K562 (cell line): ENCODE results near the gene ST7. TPM values are rescaled to one million over a fixed set of nuclear protein-coding genes. Genes with fewer than 3 reads are reported as not detected.
A peak's percentile ranks its signal among the peaks of the same experiment; 100 is the strongest.

Experiments
- BCOR ChIP-seq: fragments of 450-650 bp; IDR thresholded peaks from 2 replicates; pipeline ENCODE4 v1.6.1; 2016
- BHLHE40 ChIP-seq: IDR thresholded peaks from 2 replicates; pipeline ENCODE4 v1.6.1; 2011; ENCODE audit warnings: low read length, improper control_type of control experiment
- ELF1 ChIP-seq: fragments of 200-800 bp; sonication (Bioruptor generic); IDR thresholded peaks from 2 replicates; pipeline ENCODE4 v1.6.1; 2016; ENCODE audit warnings: missing genetic modification characterization, missing compliant biosample characterization
- HEY1 ChIP-seq: fragments of 250-450 bp; sonication (Bioruptor Pico); IDR thresholded peaks from 2 replicates; pipeline ENCODE4 v1.5.0; 2020; ENCODE audit warnings: mild to moderate bottlenecking, moderate library complexity, borderline replicate concordance
- HNRNPK ChIP-seq: fragments of 200-400 bp; formaldehyde crosslinking; IDR thresholded peaks from one replicate; pipeline ENCODE4 v1.6.1; 2018; ENCODE audit warnings: mild to moderate bottlenecking, low read depth, low read length; ENCODE audit not compliant: poor library complexity, severe bottlenecking
- KLF1 ChIP-seq: fragments of 450-650 bp; IDR thresholded peaks from 2 replicates; pipeline ENCODE4 v1.6.1; 2016; ENCODE audit warnings: missing genetic modification characterization, missing compliant biosample characterization
- KLF10 ChIP-seq: fragments of 250-450 bp; sonication (Bioruptor Pico); IDR thresholded peaks from 2 replicates; pipeline ENCODE4 v1.6.1; 2021; ENCODE audit warnings: matching md5 sums
- LARP7 ChIP-seq: fragments of 450-650 bp; IDR thresholded peaks from 2 replicates; pipeline ENCODE4 v1.6.1; 2016
- MAFF ChIP-seq: IDR thresholded peaks from 2 replicates; pipeline ENCODE4 v1.6.1; 2012; ENCODE audit warnings: low read length, improper control_type of control experiment
- MAFG ChIP-seq: fragments of 450-650 bp; conservative IDR thresholded peaks from 2 replicates; pipeline ENCODE4 v1.6.1; 2016; ENCODE audit warnings: missing genetic modification characterization, missing compliant biosample characterization
- MTA2 ChIP-seq: fragments of 450-650 bp; IDR thresholded peaks from 2 replicates; pipeline ENCODE4 v1.6.1; 2016; ENCODE audit warnings: low read depth
- NFRKB ChIP-seq: fragments of 450-650 bp; IDR thresholded peaks from 2 replicates; pipeline ENCODE4 v1.6.1; 2016; ENCODE audit warnings: low read depth
- PHF8 ChIP-seq: fragments of 200-600 bp; sonication (generic); IDR thresholded peaks from 2 replicates; pipeline ENCODE4 v1.6.1; 2012; ENCODE audit warnings: mixed run types, mild to moderate bottlenecking, inconsistent platforms, low read length, moderate library complexity, borderline replicate concordance
- RBM25 ChIP-seq: fragments of 200-400 bp; formaldehyde crosslinking; IDR thresholded peaks from 2 replicates; pipeline ENCODE4 v1.6.1; 2018; ENCODE audit warnings: low read length, low read depth, moderate library complexity; ENCODE audit not compliant: severe bottlenecking
- TAF15 ChIP-seq: fragments of 200-400 bp; formaldehyde crosslinking; IDR thresholded peaks from 2 replicates; pipeline ENCODE4 v1.6.1; 2017; ENCODE audit warnings: mild to moderate bottlenecking, low read depth, low read length, moderate library complexity
- TEAD4 ChIP-seq, 2 experiments: sonication (generic) in 1 of 2; formaldehyde crosslinking in 1 of 2; IDR thresholded peaks; 2 replicates each; pipeline versions ENCODE4 v1.6.1 to v1.8.0; 2012 to 2022; ENCODE audit warnings: borderline replicate concordance in 1 of 2, inconsistent platforms in 1 of 2, low read length in 1 of 2, mild to moderate bottlenecking in 1 of 2, missing genetic modification reagents in 1 of 2
- ZBTB12 ChIP-seq: fragments of 250-450 bp; sonication (Bioruptor Pico); IDR thresholded peaks from 2 replicates; pipeline ENCODE4 v1.4.0; 2020
- ZKSCAN8 ChIP-seq: fragments of 200-800 bp; sonication (Bioruptor generic); IDR thresholded peaks from 2 replicates; pipeline ENCODE4 v1.6.1; 2016; ENCODE audit warnings: missing genetic modification characterization, missing compliant biosample characterization
- ZNF146 ChIP-seq: IDR thresholded peaks from one replicate; pipeline ENCODE4 v1.6.1; 2018; ENCODE audit warnings: missing compliant biosample characterization; ENCODE audit not compliant: unreplicated experiment
- ZNF263 ChIP-seq: sonication (generic); formaldehyde crosslinking; IDR thresholded peaks from 2 replicates; pipeline ENCODE4 v1.8.0; 2022; ENCODE audit warnings: mild to moderate bottlenecking, missing genetic modification reagents, borderline replicate concordance
- ZNF79 ChIP-seq: fragments of 250-450 bp; sonication (Bioruptor Pico); IDR thresholded peaks from 2 replicates; pipeline ENCODE4 v1.4.0; 2020; ENCODE audit warnings: low read depth, mild to moderate bottlenecking, moderate library complexity
- polyA plus RNA-seq, 8 experiments: library from polyadenylated mRNA; depleted of rRNA in 4 of 8; stranded (reverse) in 5 of 8; unstranded in 3 of 8; fragments of >200 nt; fragmentation: Nextera tagmentation in 2 of 8; fragmentation: Illumina TruSeq in 1 of 8; extraction: Ambion mirVana in 2 of 8; extraction: Trizol in 1 of 8; gene quantifications; 2 replicates each; pipeline versions ENCODE4 v1.2.1 to v1.2.3, GENCODE V29; 2011 to 2014; ENCODE audit warnings: inconsistent platforms in 1 of 8, missing spikeins in 1 of 8
- total RNA-seq, 7 experiments: library from RNA; depleted of rRNA in 6 of 7; stranded (reverse); fragments of >200 nt in 6 of 7; fragmentation: Illumina TruSeq in 2 of 7; extraction: Trizol in 2 of 7; gene quantifications; 2 replicates each; pipeline versions ENCODE4 v1.2.1 to v1.2.3, GENCODE V29; 2011 to 2021; ENCODE audit warnings: low replicate concordance in 1 of 7
- TF ChIP-seq, protein P1 (sequence below): fragments of 450-650 bp; IDR thresholded peaks from 2 replicates; pipeline ENCODE4 v1.6.1; 2018; ENCODE audit warnings: mild to moderate bottlenecking, low read depth; ENCODE audit not compliant: partially characterized antibody
- TF ChIP-seq, protein P2 (sequence below): fragments of 250-450 bp; sonication (Bioruptor Pico); IDR thresholded peaks from 2 replicates; pipeline ENCODE4 v1.8.0; 2021; ENCODE audit warnings: moderate library complexity, mild to moderate bottlenecking, inconsistent platforms
- TF ChIP-seq, protein P3 (sequence below): conservative IDR thresholded peaks from 2 replicates; pipeline ENCODE4 v1.6.1; 2011; ENCODE audit warnings: low read depth, mild to moderate bottlenecking, low read length; ENCODE audit not compliant: control insufficient read depth
- TF ChIP-seq, protein P4 (sequence below): sonication (generic); formaldehyde crosslinking; IDR thresholded peaks from 2 replicates; pipeline ENCODE4 v1.8.0; 2022; ENCODE audit warnings: mild to moderate bottlenecking, missing genetic modification reagents

The ST7 gene
- total and polyA plus RNA-seq, 9 of the 15 experiments (the other 6 are each of a cell fraction or from before 2014, with no cell fraction given), result 23.9 to 56.3 (median 36.9) TPM

DNA sequence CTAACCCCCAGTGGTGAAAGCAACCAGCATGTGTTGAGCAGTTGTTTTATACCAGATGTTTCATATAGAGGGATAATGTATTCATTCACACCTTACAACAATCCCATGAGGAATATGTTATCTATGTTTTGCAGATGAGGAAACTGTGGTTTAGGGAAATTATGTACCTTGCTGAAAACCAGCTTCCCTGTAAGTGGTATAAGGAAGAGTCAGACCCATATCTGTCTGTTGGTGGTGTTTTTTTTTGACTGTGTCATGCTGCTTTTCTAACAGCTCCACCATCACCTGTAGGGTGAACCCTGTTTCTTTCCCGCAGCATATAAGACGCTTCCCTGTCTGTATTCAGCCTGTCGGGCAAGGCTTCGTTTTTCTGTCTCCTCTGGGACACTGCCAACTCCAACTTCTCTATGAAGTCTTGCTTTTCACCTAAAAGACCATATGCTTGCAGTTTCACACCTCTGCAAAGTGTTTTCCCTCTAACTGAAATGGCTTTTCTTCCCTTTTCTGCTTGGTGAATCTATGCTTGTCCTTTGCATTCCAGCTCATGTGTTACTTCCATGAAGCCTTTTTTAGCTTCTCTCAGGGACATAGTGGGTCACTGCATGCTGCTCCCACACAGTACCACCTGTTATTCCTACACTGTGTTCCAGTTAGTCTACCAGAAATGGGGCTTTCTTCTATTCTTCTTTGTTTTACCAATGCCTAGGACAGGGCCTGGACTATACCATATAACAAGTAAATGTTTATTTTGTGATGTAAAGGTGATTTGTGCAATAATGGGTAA, 92.8 kb downstream of the ST7 start (continued):
- TF ChIP-seq BHLHE40, result no peak
- TF ChIP-seq KLF1 (tag), result no peak
- TF ChIP-seq, protein P1, sequence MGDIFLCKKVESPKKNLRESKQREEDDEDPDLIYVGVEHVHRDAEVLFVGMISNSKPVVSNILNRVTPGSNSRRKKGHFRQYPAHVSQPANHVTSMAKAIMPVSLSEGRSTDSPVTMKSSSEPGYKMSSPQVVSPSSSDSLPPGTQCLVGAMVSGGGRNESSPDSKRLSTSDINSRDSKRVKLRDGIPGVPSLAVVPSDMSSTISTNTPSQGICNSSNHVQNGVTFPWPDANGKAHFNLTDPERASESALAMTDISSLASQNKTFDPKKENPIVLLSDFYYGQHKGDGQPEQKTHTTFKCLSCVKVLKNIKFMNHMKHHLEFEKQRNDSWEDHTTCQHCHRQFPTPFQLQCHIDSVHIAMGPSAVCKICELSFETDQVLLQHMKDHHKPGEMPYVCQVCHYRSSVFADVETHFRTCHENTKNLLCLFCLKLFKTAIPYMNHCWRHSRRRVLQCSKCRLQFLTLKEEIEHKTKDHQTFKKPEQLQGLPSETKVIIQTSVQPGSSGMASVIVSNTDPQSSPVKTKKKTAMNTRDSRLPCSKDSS, result no peak
- TF ChIP-seq PHF8, result no peak
- no peak for TF ChIP-seq HNRNPK
- TF ChIP-seq MAFG (tag), result no peak; the same call in 1 of the 2 replicates
- TF ChIP-seq MAFF, result peak; percentile 16; the same call in 1 of the 2 replicates
- TF ChIP-seq ELF1 (tag), result no peak
- no peak for TF ChIP-seq HEY1 (CRISPR knock-in tag)
- TF ChIP-seq ZBTB12 (CRISPR knock-in tag), result no peak
- no peak for TF ChIP-seq NFRKB
- TF ChIP-seq ZNF146 (CRISPR knock-in tag), result no peak
- TF ChIP-seq, protein P2, sequence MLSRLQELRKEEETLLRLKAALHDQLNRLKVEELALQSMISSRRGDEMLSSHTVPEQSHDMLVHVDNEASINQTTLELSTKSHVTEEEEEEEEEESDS, result no peak
- TF ChIP-seq ZNF263 (CRISPR knock-in tag), result no peak
- no peak for TF ChIP-seq KLF10
- TF ChIP-seq TEAD4 (IDR thresholded peaks at IDR 0.05; ENCODE audit: low read length), result peak; percentile 77
- TF ChIP-seq TEAD4 (CRISPR knock-in tag; IDR thresholded peaks at IDR 0.05; ENCODE audit: borderline replicate concordance), result no peak
- TF ChIP-seq, protein P3, sequence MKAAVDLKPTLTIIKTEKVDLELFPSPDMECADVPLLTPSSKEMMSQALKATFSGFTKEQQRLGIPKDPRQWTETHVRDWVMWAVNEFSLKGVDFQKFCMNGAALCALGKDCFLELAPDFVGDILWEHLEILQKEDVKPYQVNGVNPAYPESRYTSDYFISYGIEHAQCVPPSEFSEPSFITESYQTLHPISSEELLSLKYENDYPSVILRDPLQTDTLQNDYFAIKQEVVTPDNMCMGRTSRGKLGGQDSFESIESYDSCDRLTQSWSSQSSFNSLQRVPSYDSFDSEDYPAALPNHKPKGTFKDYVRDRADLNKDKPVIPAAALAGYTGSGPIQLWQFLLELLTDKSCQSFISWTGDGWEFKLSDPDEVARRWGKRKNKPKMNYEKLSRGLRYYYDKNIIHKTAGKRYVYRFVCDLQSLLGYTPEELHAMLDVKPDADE, result no peak
- no peak for TF ChIP-seq ZNF79 (CRISPR knock-in tag)
- no peak for TF ChIP-seq ZKSCAN8 (CRISPR knock-in tag)
- TF ChIP-seq, protein P4, sequence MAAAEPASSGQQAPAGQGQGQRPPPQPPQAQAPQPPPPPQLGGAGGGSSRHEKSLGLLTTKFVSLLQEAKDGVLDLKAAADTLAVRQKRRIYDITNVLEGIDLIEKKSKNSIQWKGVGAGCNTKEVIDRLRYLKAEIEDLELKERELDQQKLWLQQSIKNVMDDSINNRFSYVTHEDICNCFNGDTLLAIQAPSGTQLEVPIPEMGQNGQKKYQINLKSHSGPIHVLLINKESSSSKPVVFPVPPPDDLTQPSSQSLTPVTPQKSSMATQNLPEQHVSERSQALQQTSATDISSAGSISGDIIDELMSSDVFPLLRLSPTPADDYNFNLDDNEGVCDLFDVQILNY (CRISPR knock-in tag), result no peak
- 0 out of 2 replicates have a peak, but pooled peaks have one; percentile 34 for TF ChIP-seq MTA2
- TF ChIP-seq LARP7, result no peak
- no peak for TF ChIP-seq TAF15
- no peak for TF ChIP-seq BCOR
- TF ChIP-seq RBM25, result no peak
